GM10847 (cell line): ENCODE data around the gene STPG4.

Source experiments
- POLR2A ChIP-seq: IDR thresholded peaks from 2 replicates; pipeline ENCODE4 v1.6.1; 2011; ENCODE audit not compliant: insufficient read length; ENCODE audit errors: extremely low read depth

The STPG4 gene

DNA sequence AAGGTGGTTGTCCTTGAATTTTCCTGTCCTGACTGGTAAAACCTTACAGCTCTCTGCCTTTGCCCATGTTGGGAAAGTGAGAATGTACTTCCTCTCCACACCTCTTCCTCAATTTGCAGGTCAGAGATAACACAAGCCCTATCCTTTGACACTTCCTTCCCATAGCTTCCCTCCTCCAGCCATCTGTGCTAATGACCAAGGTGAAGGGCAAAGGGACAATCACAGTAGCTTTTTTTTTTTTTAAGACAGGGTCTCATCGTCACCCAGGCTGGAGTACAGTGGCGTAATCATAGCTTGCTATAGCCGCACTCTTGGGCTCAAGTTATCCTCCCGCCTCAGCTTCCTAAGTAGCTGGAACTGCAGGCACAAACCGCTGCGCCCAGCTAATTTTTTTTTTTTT, 24.3 kb upstream of the STPG4 start:
- no peak for TF ChIP-seq POLR2A

DNA sequence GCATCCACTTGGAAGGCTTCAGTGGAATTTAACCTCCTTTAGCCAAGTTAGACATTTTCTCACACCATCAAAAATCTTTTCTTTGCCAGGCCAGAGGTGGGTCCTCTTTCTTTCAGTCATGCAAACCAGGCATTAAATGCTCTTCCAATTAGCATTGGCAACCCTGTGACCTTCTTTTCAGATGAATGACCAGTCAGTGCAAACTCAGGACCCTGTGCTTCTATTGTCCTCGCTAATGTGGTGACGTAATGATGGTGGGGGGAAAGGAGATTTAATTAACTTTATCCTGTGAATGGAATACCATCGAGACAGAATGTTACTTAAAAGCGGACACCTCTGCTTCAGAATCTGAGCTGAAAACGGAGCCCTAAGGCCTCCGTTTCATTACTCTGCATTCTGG, 23.2 kb upstream of the STPG4 start:
- TF ChIP-seq POLR2A = no peak

DNA sequence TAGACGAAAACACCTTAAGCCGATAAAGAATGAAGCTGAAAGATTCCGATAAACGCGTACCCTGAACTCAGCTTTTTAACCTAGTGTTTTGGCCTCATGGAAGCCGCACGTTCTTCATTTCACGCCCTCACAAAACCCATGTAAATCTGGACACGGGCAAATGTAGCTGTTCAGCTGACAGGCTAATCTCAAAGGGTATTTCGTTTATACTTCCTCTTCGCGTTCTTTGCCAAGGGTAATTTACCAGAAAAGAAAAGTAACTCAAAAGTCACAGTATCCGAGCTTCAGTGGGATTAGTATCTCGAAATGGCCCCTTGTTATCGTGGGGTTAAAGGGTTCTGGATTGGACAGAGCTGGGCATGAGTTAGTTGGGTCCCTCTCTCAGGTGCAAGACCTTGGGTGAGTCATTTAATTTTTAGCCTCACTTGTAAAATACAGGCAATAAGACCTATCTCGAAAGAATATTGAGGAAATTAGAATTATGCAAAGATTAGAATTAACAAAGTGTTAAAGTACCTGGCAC, 22.0 kb upstream of the STPG4 start:
- TF ChIP-seq POLR2A = no peak

DNA sequence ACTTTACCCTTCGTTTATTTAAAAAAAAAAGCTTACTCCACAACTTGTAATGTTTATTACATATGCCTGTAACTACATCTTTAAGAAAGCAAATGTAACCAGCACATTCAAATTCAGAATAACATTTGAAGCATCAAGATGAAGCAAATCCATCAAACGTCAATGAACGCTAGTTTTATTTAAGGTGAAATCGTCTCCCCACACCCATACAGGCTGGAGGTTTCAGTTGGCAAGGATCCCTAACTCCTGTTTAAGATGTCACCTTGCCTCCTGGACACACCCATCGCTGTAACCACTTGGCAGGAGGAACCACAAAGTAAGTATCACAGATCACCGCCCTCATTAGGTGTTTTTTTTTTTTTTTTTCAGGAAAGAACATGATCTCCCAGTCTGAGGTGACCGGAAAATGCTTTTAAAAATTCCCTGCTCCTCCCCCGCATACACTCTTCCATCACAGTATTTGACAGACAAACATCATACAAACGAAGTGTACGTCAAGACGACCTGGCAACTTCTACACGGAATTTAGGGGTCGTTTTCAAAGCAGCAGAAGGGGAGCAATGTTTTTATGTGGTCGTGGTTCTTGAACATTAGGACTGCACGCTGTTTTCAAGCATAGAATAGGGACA, 19.7 kb upstream of the STPG4 start:
- no peak for TF ChIP-seq POLR2A

DNA sequence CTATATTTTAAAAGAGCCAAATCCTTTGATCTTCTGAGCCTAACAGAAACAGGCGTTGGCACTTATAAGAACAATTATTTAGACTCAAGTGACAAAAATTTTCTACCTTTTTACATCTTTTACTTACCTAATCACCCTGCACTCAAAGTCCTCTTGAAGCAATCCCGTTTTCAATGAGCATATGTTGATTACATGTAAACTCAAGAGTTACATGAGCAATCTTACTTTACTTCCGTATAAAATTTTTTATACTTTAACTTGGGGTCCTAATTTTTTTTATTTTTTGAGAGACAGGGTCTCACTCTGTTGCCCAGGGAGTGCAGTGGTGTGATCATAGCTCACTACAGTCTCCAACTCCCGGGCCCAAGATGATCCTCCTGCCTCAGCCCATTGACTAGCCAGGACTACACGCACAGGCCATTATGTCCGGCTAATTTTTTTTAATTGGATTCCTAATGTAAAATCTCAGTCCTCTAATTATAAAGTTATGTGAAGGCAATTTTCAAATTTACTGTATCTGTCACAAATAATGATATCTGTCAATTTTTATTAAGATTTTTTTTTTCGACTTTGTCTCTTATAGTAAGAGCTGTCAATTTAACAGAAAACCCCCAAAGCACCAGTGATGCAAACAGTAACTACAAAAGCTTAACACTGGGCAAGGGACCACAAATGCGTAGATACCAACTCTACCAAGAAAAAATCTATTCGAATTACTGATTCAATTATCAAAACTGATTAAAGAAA, 19.1 kb upstream of the STPG4 start:
- no peak for TF ChIP-seq POLR2A

DNA sequence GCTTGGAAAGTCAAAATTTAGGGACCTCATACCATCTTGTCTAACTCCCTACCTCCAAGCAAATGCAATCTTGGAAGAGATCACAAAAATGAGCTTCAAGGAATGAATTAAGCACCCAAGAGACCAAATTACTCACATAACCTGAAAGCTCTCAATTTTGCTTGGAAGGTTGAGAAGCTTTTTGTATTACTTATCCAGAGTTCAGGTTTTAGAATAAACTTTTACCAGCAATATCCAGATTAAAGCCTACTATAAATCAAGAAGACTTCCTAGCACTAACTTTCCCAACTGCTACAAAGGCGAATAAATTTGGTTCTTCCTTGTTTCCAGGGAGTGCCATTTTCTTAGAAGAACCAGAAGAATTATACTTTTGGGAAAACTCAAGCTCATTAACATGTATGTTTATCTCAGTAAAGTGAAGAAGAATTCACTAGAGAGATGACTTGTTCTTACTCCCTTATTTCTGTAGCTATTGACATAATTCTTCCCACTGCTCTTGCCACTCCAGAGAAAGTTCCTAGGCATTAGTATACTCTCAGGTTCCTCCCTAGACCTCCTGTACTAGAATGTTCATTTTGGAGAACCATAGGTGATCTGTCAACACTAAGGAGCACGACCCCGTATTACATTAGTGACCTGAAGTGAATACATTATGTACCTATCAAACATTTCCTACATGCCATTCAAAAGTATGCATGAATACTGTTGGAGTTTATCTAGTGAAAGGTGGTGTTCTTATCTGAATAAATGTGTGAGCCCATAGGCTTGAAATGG, 18.0 kb upstream of the STPG4 start:
- TF ChIP-seq POLR2A = no peak

DNA sequence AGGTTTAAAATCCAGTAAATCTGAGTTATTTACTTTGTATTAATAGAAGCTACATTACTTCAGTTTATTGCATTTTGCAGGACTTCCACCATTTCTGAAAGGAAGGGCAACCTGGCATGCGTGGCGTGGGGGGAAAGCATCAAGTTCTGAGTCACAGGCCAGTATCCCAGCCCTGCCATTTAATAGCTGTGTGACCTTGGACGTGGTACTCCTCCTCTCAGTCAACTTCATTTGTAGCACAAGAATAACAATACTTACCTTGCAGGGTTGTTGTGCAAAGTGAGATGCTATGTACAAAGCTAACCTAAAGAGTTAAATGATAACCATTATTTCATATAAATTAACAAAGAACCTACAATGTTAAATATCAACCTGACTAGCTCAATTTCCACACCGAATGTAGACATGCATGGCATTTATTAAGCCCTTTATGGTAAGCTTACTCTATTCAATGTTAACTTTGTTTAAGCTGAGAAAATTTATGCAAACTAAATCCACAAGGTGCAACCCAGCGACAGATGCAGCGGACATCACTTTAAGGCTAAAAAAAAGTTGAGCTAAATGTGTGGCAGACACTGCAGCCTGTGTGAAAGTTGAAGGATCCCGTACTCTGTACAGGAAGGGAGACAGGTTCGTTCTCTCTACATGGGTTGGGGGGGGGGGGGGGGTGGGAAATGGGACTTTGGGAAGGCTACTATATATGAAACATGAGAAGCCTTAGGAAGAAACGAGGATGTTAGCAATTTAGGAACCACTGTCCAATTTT, 17.2 kb upstream of the STPG4 start:
- TF ChIP-seq POLR2A = no peak

DNA sequence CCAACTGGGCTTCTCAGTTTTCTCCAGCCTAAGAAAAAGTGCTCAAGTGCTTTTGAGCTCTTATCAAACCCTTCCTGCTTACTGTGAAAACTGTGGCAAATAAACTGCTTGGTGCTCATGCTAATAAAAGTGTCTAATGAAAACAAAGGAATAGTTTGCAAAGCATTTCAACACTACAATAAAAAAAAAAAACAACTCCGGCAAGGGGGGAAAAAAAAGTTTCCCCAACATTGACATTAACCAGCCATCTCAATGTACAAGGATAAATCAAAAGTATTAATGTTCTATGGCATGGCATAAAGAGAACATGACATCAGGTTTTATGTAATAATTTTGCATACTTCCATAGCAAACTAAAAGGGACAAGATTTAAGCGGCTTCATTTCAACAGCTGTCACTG, 14.7 kb upstream of the STPG4 start:
- TF ChIP-seq POLR2A = no peak

DNA sequence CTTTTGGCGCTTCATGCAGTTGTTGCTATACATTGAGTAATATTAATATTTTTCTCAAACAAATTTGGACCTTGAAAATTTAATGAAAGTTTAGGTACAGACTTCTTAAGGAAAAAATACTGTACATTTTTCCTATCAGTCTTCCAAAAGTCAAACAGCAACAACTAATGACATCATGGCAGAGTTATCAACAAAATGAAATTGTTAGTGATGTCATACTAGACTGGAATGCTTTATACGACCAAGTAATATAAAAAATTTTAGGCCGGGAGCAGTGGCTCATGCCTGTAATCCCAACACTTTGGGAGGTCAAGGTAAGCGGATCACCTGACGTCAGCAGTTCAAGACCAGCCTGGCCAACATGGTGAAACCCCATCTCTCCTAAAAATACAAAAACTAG, 12.0 kb upstream of the STPG4 start:
- no peak for TF ChIP-seq POLR2A

DNA sequence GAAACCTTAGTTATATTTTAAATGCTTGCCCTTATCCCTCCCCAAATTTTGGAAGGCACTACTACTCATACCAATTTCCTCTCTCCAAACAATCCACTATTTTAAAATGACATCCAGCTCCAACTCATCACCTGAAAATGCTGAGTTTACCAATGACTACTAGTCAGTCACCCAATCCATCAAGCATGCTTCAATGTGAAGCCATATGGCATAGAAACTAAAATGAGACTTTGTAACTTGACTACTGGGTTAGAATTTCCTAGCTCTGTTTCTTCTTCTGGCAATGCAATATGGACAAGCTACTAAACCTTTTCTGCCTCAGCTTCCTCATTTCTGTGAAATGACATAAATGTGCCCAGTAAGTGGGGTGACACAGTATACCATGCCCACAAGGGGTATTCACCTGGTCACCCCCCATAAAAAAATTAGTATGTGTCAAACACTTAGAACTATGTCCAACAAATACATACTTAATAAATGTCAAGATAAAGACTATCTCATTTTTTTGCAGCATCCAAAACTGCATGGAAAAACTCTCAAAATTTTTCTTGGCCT, 10.0 kb upstream of the STPG4 start:
- TF ChIP-seq POLR2A = no peak

DNA sequence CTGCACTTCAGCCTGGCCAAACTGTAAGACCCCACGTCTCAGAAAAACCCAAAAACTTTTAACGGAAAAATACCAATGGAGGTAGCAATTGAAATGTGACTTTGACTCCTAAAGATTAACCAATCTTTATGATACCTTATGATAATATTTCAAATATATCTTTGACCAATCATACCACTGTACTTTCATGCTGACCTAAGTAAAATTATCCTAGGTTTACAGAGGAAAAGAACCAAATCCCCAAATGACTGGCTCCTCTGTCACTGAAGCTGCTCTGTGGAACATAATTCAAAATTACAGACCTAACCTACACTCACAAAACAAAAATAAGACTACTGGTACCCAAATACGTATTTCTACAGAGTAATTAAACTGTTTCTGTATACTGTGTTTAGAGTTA, 7.7 kb upstream of the STPG4 start:
- TF ChIP-seq POLR2A = no peak

DNA sequence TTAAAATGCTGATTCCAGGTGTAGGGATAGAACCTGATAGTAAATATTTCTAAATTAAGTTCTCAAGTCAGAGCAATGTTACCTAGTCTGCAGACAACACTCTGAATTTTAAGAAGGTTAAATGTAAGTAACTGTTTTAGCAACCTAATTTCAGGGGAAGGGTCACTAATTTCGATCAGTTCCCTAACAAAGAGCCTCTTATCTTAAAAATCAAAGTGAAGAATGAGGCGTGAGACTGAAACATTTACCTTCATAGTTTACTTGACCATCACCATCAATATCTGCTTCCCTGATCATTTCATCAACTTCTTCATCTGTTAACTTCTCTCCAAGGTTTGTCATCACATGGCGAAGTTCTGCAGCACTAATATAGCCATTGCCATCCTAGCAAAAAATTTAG, 6.4 kb upstream of the STPG4 start:
- no peak for TF ChIP-seq POLR2A

DNA sequence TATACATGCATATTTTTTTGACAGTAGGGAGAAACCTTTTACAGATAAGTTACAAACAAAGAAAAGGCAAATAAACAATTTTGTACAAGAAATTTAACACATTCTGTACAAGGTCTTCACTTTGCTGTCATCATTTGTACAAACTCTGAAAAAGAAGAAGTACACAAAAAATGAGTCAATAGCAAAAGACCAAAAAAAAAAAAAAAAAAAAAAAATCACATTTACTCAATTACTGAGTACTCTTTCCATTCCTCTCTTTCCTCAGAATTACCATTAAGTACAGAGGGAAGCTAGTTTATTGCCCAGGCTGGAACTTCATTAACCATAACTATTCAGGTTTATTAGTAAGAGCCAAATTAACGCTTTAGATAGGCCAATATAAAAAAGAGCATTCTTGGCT, 5.6 kb upstream of the STPG4 start:
- TF ChIP-seq POLR2A = no peak

DNA sequence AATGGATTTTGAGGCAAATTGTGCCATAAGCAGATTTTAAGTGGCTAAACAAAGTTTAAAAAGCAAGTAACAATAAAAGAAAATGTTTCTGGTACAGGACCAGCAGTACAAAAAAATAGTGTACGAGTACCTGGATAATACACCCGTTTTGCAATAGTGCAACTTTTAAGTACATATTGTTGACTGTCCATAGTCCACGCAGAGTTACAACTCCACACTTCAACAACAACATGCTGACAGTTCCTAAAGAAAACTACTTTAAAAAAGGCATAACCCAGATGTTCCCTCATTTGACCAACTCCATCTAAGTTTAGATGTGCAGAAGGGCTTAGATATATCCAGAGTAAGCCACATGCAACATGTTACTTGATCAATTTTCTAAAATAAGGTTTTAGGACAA, 5.1 kb upstream of the STPG4 start:
- TF ChIP-seq POLR2A = no peak

DNA sequence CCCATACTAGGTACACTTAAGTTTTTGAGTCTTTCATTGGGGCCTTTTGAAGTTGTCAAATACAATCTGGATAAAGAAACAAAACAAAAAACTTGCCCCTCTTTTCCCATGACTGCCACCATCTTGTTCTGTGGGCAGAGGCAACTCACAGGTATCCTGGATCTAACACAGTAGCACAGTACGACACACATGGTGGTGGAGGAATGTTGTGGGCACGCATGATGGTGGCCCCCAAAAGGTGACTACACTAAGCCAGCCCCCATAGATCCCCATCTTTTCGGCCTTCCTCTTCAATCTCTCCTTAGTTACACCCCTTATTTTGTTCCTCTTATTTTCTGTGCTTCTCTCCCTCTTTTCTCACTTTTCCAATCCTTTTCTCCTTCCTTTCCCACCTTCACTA, 4.5 kb upstream of the STPG4 start:
- no peak for TF ChIP-seq POLR2A
